ENCODE measurements around the gene HDAC9. TPM values are rescaled to one million over a fixed set of nuclear protein-coding genes. Genes with fewer than 3 reads are reported as not detected.
"Not testable (repeated sequence)": the region's sequence is repeated elsewhere in the genome, so short reads cannot be mapped to it uniquely, and the experiment has no call there.

HDAC9 gene
- total RNA-seq, 4 donors from 2014 or later = 54.8 to 96.2 (median 87.2) TPM

- H3K27me3 ChIP-seq = no peaks in the 10 kb centered on the region
- no peak overlapping the region for H3K4me3 ChIP-seq
- DNase-seq = no peak
- no peaks in the 10 kb centered on the region for H3K9me3 ChIP-seq
- intact Hi-C loops (cut with DNase I; ENCODE audit: low total_unique reads) = no loop called here
- H3K4me1 ChIP-seq = no peaks in the 10 kb centered on the region
- TF ChIP-seq, protein P1, sequence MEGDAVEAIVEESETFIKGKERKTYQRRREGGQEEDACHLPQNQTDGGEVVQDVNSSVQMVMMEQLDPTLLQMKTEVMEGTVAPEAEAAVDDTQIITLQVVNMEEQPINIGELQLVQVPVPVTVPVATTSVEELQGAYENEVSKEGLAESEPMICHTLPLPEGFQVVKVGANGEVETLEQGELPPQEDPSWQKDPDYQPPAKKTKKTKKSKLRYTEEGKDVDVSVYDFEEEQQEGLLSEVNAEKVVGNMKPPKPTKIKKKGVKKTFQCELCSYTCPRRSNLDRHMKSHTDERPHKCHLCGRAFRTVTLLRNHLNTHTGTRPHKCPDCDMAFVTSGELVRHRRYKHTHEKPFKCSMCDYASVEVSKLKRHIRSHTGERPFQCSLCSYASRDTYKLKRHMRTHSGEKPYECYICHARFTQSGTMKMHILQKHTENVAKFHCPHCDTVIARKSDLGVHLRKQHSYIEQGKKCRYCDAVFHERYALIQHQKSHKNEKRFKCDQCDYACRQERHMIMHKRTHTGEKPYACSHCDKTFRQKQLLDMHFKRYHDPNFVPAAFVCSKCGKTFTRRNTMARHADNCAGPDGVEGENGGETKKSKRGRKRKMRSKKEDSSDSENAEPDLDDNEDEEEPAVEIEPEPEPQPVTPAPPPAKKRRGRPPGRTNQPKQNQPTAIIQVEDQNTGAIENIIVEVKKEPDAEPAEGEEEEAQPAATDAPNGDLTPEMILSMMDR (IDR thresholded peaks at IDR 0.05) = no peak
- TF ChIP-seq POLR2A (IDR thresholded peaks at IDR 0.05) = no peak
- H3K27ac ChIP-seq = no peak overlapping the region
- no peaks in the 10 kb centered on the region for H3K36me3 ChIP-seq
Measured at GRCh38 chr7:18974803-18975202, 479.3 kb downstream of the HDAC9 start.

DNA sequence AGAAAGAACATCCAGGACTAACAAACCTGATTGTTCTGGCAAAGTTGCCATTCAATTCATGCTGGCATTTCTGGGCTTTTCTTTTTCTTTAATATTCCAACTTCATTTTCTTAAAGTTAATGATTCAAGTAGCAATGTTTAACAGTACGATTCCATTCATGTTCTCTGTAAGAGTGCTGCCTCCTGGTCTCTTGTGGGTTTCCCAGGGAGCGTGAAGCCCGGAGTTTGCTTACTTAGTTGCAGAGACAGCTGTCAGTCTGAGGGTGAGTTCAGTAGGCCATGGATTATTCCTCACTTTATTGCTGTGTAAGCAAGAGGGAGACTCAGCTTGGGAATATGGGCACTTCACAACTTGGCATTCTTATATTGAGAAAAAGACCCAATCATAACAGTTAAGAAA is 479.7 kb downstream of the HDAC9 start:
- DNase-seq = no peak
- Histone ChIP-seq H3K4me3 (no peak overlapping the region), H3K27me3 (no peaks in the 10 kb centered on the region), H3K36me3 (no peaks in the 10 kb centered on the region), H3K27ac (no peak overlapping the region), H3K9me3 (no peaks in the 10 kb centered on the region), H3K4me1 (no peaks in the 10 kb centered on the region)
- intact Hi-C loops (cut with DNase I; ENCODE audit: low total_unique reads) = no loop called here
- TF ChIP-seq POLR2A (IDR thresholded peaks at IDR 0.05) = no peak
- TF ChIP-seq, protein P1 (IDR thresholded peaks at IDR 0.05) = no peak

- Histone ChIP-seq H3K4me1 (no peaks in the 10 kb centered on the region), H3K27me3 (no peaks in the 10 kb centered on the region), H3K4me3 (no peak overlapping the region), H3K36me3 (no peaks in the 10 kb centered on the region), H3K9me3 (no peaks in the 10 kb centered on the region), H3K27ac (no peak overlapping the region)
- intact Hi-C loops (cut with DNase I; ENCODE audit: low total_unique reads) = no loop called here
- no peak for DNase-seq
- TF ChIP-seq, protein P1 (IDR thresholded peaks at IDR 0.05) = no peak
- no peak for TF ChIP-seq POLR2A (IDR thresholded peaks at IDR 0.05)
Measured at GRCh38 chr7:18975689-18976280, 480.2 kb downstream of the HDAC9 start.

DNA sequence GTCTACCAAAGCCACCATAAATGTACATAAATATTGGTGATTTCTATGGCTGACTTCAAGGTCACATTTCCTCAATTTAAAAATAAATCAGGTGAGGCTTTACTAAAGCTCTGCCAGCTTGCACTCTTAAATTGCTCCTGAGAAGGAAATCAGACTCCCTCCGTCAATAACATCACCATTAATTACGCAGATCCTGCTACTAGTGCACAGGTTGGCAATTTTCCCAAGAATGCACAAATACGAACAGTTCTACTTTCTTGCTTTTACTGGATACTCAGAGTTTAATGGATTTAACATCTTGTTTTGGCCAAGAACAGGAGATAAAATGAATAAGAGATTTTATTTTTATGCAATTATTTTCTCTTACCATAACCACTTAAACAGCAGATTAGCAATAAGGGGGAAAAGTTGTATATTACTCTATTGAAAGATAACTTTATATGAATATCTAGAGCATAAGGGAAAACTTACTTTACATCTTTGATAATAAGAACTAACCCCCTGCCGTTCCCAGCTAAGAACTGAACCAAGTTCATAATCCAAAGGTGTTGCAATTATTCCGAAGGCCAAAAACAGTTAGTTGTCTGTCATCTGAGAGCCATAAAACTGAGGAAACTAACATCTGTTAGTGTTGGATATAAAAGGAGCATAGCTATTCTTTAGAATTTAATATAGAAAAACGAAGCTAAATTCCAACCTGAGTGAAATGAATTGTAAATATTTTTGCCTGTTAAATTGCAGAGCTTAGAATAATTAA is 481.3 kb downstream of the HDAC9 start:
- Histone ChIP-seq H3K27me3 (no peaks in the 10 kb centered on the region), H3K9me3 (no peaks in the 10 kb centered on the region), H3K4me3 (no peak overlapping the region), H3K36me3 (no peaks in the 10 kb centered on the region), H3K4me1 (no peaks in the 10 kb centered on the region), H3K27ac (peak overlapping the region in 1 of 2 donors; percentile 6)
- intact Hi-C loops (cut with DNase I; ENCODE audit: low total_unique reads) = no loop called here
- DNase-seq = no peak
- TF ChIP-seq, protein P1 (IDR thresholded peaks at IDR 0.05) = no peak
- no peak for TF ChIP-seq POLR2A (IDR thresholded peaks at IDR 0.05)

GRCh38 chr7:18978108-18978495 is 482.6 kb downstream of the HDAC9 start:
- no peak for DNase-seq
- no peaks in the 10 kb centered on the region for H3K36me3 ChIP-seq
- TF ChIP-seq POLR2A (IDR thresholded peaks at IDR 0.05) = no peak
- TF ChIP-seq, protein P1 (IDR thresholded peaks at IDR 0.05) = no peak
- H3K27ac ChIP-seq = no peak overlapping the region
- no peaks in the 10 kb centered on the region for H3K27me3 ChIP-seq
- H3K4me1 ChIP-seq = no peaks in the 10 kb centered on the region
- no peak overlapping the region for H3K4me3 ChIP-seq
- intact Hi-C loops (cut with DNase I; ENCODE audit: low total_unique reads) = no loop called here
- H3K9me3 ChIP-seq = no peaks in the 10 kb centered on the region

GRCh38 chr7:18990700-18991099 is 495.2 kb downstream of the HDAC9 start:
- intact Hi-C loops (cut with DNase I; ENCODE audit: low total_unique reads); H3K36me3 ChIP-seq; H3K27me3 ChIP-seq; DNase-seq; H3K4me1 ChIP-seq; H3K4me3 ChIP-seq; H3K9me3 ChIP-seq; H3K27ac ChIP-seq: not testable (repeated sequence)
